ENCODE results near the gene SLC12A1.

- TF ChIP-seq CTCF (IDR thresholded peaks at IDR 0.05 in 4 of 5, conservative IDR thresholded peaks at IDR 0.05 in 1 of 5) (no peak), POLR2A (IDR thresholded peaks at IDR 0.05) (no peak)
Measured at GRCh38 chr15:48282216-48282615, 76.1 kb downstream of the SLC12A1 start.
